ENCODE data around the gene MCTP1.
"Not testable (repeated sequence)": the region's sequence is repeated elsewhere in the genome, so short reads cannot be mapped to it uniquely, and the experiment has no call there.

Gene MCTP1

DNA sequence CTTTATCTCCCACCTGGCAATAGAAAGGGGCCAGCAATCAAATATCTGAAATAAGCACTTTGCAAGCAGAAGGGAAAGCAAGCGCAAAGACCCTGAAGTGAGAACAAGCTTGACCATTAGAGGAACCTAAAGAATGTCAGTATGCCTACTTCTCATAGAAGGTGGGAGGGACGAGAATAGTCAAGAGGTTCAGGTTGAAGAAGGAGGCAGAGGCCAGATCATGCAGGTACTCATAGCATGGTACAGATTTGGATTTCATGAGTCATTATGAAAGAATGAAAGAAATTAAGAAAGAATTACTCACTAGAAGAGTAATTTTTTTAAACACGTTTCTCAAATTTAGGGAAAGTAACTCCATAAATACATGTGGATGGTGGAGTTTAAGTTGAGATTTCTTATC lies 33.7 kb downstream of the MCTP1 start:
- no peak for DNase-seq

DNA sequence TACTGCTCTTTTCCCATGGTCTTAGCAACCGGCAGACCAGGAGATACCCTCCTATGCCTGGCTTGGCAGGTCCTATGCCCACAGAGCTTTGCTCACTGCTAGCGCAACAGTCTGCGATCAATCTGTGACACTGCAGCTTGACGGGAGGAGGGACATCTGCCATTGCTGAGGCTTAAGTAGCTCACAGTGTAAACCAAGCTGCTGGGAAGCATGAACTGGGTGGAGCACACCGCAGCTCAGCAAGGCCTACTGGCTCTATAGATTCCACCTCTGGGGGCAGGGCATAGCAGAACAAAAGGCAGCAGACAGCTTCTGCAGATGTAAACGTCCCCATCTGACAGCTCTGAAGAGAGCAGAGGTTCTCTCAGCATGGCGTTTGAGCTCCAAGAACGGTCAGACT lies 40.4 kb downstream of the MCTP1 start:
- no peak for DNase-seq

DNA sequence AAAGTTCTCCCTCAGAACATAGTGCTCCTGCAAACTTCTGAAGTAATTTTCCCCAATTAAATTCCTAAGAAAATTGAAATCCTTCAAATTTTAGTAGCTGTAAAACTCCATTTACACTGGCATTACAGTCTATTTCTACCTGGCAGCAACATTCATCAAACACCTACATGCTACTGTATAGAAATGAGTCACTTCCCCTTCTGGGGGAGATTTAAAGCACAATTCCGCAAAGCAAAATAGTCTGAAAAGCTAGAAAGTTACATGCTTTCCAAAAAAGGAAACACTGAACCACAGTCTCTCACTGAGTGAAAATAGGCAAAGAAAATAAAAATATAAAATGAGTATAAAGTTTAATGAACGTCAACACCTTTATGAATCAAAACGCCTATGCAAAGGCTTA lies 43.3 kb downstream of the MCTP1 start:
- DNase-seq, result no peak

DNA sequence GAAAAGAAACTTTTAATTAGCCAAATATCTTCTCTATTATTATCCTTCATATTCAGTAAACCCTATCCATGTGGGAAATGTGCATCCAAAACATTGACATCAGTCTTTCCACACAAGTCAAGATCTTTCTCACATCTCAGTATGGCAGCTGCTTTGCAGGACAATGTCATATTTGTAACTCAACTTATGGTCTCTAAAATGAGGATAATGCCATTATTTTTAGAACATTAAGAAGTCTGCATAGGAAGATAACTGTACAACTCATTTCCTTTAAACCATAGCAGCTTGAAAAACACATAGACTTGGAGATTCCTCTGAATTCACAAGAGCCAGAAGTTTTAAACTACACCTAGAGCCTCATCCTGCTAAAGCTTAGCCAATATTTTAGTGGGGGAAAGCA lies 43.7 kb downstream of the MCTP1 start:
- DNase-seq, result no peak

GRCh38 chr5:95238560-95239325 lies 46.2 kb downstream of the MCTP1 start:
- no peak for DNase-seq

DNA sequence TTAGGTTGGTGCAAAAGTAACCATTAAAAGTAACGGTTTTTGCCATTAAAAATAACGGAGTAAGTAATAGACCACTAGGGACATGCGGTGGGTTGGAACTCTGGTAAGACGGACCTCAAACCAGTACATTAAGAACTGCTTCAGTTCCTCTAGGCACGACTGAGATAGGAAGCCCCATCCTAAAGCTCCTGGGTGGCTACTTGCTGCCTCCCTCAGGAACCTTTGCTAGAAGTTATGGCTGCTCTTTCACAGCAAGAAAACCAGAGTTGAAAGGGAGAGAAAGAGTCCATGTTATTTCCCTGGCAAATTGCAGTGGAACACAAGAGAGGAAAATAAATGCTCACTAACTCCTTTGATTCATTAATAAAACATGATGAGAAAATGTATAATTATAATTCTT lies 47.6 kb downstream of the MCTP1 start:
- no peak for DNase-seq

GRCh38 chr5:95235439-95235982 lies 49.4 kb downstream of the MCTP1 start:
- no peak for DNase-seq

DNA sequence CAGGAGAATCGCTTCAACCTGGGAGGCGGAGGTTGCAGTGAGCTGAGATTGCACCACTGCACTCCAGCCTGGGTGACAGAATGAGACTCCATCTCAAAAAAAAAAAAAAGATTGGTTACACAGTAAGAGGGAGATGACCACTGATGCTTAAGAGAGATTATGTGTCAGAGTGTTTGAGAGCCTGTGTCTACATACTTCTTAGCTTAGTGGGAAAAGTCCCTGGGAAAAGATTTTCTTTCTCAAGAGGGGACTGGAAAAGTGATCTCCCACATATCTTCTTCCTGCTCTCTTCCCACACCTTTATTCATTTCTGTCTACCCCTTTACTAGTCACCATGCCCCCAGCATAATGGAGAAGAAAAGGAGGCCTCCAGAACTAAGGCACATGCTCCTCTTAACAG lies 55.2 kb downstream of the MCTP1 start:
- no peak for DNase-seq

- no peak for DNase-seq
Observed at GRCh38 chr5:95224701-95225459, 60.0 kb downstream of the MCTP1 start.

DNA sequence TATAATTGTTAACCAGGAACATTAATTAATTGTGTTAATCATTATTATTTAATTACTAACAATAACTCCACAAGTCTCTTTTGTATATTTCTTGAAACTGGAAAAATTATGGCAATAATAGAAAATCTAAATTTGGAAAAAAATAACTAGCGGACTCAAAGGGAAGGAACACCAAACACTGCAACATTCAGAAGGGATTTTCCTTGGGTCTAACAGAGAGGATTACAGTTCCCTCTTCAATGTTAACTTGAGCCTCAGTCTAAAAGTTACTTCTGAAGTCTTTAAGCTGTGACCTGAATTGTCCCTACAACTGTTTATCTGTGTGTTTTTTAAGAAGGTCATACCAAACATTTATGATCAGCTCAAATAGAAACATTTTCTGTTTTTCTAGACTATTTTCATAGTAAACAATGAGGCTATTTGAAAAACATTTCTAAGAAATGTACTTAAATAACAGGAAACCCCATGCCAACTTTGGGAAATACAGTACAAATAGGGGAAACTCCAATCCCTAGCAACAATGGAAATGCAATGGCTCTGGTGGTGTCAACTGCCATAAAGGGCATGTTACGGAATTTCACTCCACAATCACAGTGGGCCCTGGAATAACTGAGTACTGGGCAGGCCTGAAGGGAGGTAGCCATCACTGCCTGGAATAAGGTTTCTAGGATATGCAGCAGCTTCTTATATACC lies 61.2 kb downstream of the MCTP1 start:
- no peak for DNase-seq

GRCh38 chr5:95222836-95223235 lies 62.1 kb downstream of the MCTP1 start:
- no peak for DNase-seq

DNA sequence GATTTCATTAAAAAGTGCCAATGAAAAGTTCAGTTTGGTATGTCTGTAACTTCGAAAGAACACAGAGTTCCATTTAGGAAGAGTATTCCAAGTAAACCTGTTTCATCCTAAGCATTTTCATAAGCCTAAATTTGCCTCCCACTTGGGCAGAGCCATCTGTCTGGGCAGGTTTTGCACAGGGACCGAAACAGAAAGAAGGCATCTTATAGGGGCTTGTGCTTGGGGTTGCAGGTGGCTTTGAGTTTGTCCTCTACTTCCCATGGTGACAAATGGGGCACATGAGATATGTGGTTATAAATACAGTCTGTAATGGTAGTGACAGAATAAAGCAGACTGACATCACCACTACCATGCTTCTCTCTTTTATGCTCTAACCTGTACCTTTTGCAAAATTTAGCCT lies 63.7 kb downstream of the MCTP1 start:
- no peak for DNase-seq

DNA sequence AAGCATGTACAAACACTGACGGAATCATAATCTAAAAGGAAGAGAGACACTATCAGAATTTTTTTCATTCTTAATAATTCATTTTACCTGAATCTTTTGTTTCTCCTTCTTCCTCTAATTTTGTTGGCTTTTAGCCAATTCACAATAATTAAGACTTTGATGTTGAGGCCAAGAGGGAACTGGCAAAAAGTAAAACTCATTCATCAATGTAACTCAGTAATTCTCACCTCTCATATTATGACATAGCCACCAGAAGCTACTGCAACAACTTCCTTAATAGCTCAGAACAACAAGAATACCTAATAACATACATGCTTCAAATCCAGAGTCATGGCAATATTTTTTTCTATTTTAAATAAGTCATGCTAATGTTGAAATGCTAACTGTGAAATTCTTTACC lies 64.5 kb downstream of the MCTP1 start:
- DNase-seq, result no peak

DNA sequence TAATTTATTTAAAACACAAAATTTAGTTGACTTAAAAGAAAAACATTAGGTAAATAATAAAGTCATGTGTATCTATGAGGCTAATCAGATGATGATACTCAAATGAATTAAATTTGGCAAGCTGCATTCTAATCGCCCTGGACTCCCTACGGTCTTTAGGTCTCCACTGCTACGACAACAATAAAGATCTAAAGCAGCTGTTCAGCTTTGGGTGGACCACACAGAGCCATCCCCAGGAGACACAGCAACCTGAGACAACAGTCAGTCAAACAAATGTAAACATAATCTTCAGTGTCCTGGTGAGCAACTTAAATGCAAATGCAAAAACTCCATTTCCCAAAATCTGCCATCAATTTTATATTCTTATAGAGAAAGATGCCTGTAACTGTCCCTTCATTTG lies 65.5 kb downstream of the MCTP1 start:
- no peak for DNase-seq

GRCh38 chr5:95217881-95218280 lies 67.0 kb downstream of the MCTP1 start:
- no peak for DNase-seq

GRCh38 chr5:95217351-95217750 lies 67.5 kb downstream of the MCTP1 start:
- no peak for DNase-seq

GRCh38 chr5:95216136-95216955 lies 68.5 kb downstream of the MCTP1 start:
- no peak for DNase-seq

DNA sequence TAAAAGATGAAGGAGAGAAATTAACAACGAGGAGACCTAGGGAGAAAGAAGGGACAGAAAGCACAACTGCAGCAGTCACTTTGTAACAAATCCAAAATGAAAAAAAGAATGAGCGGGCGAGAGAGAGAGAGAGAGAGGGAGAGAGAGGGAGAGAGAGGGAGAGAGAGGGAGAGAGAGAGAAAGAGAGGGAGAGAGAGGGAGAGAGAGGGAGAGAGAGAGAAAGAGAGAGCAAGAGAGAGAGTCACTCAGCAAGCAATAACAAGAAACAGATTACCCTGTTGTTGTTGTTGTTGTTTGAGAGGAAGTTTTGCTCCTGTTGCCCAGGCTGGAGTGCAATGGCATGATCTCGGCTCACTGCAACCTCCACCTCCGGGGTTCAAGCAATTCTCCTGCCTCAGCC lies 77.1 kb downstream of the MCTP1 start:
- DNase-seq, result not testable (repeated sequence)

- DNase-seq, result no peak
Observed at GRCh38 chr5:95194856-95195255, 90.0 kb downstream of the MCTP1 start.

GRCh38 chr5:95191330-95191729 lies 93.6 kb downstream of the MCTP1 start:
- DNase-seq, result no peak

DNA sequence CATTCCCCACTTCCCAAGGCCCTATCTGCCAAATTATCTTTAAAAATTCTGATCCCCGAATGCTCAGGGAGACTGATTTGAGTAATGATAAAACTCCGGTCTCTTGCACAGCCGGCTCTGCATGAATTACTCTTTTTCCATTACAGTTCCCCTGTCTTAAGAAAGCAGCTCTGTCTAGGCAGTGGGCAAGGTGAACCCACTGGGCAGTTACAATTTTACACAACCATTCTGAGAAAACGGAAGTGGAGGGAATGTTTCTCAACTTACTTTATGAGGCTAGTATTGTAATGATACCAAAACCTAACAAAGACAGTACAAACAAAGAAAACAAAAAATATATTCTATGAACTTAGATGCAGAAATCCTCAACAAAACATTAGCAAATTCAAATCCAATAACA lies 100.0 kb downstream of the MCTP1 start:
- no peak for DNase-seq

- no peak for DNase-seq
Observed at GRCh38 chr5:95181644-95182043, 103.2 kb downstream of the MCTP1 start.

Data from NCI-H1436 treated with DMSO at 0.1 percent for 48 hours (cell line).